Measurements from ENCODE around the gene CFAP73. TPM values are rescaled to one million over a fixed set of nuclear protein-coding genes. Genes with fewer than 3 reads are reported as not detected.
"Not testable (repeated sequence)": the region's sequence is repeated elsewhere in the genome, so short reads cannot be mapped to it uniquely, and the experiment has no call there.

Gene CFAP73
- total RNA-seq, 2 donors from 2014 or later, result 0.57 TPM; not detected in 1

GRCh38 chr12:113114447-113115178 is 34.9 kb upstream of the CFAP73 start:
- H3K27ac ChIP-seq, result no peak overlapping the region
- H3K9me3 ChIP-seq, result no peaks in the 10 kb centered on the region
- no peak overlapping the region for H3K4me3 ChIP-seq
- no peak for TF ChIP-seq POLR2AphosphoS5 (IDR thresholded peaks at IDR 0.05)
- TF ChIP-seq CTCF (IDR thresholded peaks at IDR 0.05), result no peak
- no peak for TF ChIP-seq POLR2A (IDR thresholded peaks at IDR 0.05)
- WGBS, result 90% methylated on average over 19 of the region's 19 CpGs
- no peak for DNase-seq (ENCODE audit: low spot score)
- H3K4me1 ChIP-seq (replicated peaks), result no peaks in the 10 kb centered on the region
- H3K36me3 ChIP-seq, result no peaks in the 10 kb centered on the region
- no peaks in the 10 kb centered on the region for H3K27me3 ChIP-seq (replicated peaks; ENCODE audit: insufficient read depth)
- intact Hi-C loops (cut with DNase I), result no loop called here

- no peaks in the 10 kb centered on the region for H3K27me3 ChIP-seq (replicated peaks; ENCODE audit: insufficient read depth)
- no peak for DNase-seq (ENCODE audit: low spot score)
- no peak overlapping the region for H3K27ac ChIP-seq
- H3K4me1 ChIP-seq (replicated peaks), result no peaks in the 10 kb centered on the region
- H3K36me3 ChIP-seq, result no peaks in the 10 kb centered on the region
- TF ChIP-seq POLR2AphosphoS5 (IDR thresholded peaks at IDR 0.05) (no peak), POLR2A (IDR thresholded peaks at IDR 0.05) (no peak), CTCF (IDR thresholded peaks at IDR 0.05) (no peak)
- no peaks in the 10 kb centered on the region for H3K9me3 ChIP-seq
- WGBS, result 91% methylated on average over 20 of the region's 22 CpGs
- H3K4me3 ChIP-seq, result no peak overlapping the region
- intact Hi-C loops (cut with DNase I), result no loop called here
Measured at GRCh38 chr12:113115455-113116126, 33.9 kb upstream of the CFAP73 start.

GRCh38 chr12:113116875-113117274 is 32.6 kb upstream of the CFAP73 start:
- H3K27ac ChIP-seq, result no peak overlapping the region
- H3K9me3 ChIP-seq, result no peaks in the 10 kb centered on the region
- no peak for DNase-seq (ENCODE audit: low spot score)
- no peaks in the 10 kb centered on the region for H3K4me1 ChIP-seq (replicated peaks)
- H3K27me3 ChIP-seq (replicated peaks; ENCODE audit: insufficient read depth), result no peaks in the 10 kb centered on the region
- 37% methylated on average over 6 of the region's 6 CpGs for WGBS
- no peak for TF ChIP-seq CTCF (IDR thresholded peaks at IDR 0.05)
- TF ChIP-seq POLR2AphosphoS5 (IDR thresholded peaks at IDR 0.05), result no peak
- no peak for TF ChIP-seq POLR2A (IDR thresholded peaks at IDR 0.05)
- H3K36me3 ChIP-seq, result no peaks in the 10 kb centered on the region
- intact Hi-C loops (cut with DNase I), result no loop called here
- H3K4me3 ChIP-seq, result no peak overlapping the region

- H3K9me3 ChIP-seq; DNase-seq (ENCODE audit: low spot score); H3K4me3 ChIP-seq; H3K36me3 ChIP-seq; intact Hi-C loops (cut with DNase I); H3K4me1 ChIP-seq (replicated peaks); H3K27ac ChIP-seq; H3K27me3 ChIP-seq (replicated peaks; ENCODE audit: insufficient read depth): not testable (repeated sequence)
- WGBS, result 69% methylated on average over 8 of the region's 8 CpGs
Measured at GRCh38 chr12:113117684-113118083, 31.8 kb upstream of the CFAP73 start.

- intact Hi-C loops (cut with DNase I), result no loop called here
- H3K4me3 ChIP-seq, result no peak overlapping the region
- H3K4me1 ChIP-seq (replicated peaks), result no peaks in the 10 kb centered on the region
- TF ChIP-seq CTCF (IDR thresholded peaks at IDR 0.05) (no peak), POLR2AphosphoS5 (IDR thresholded peaks at IDR 0.05) (no peak), POLR2A (IDR thresholded peaks at IDR 0.05) (no peak)
- 87% methylated on average over 1 of the region's 1 CpG for WGBS
- no peaks in the 10 kb centered on the region for H3K27me3 ChIP-seq (replicated peaks; ENCODE audit: insufficient read depth)
- no peaks in the 10 kb centered on the region for H3K36me3 ChIP-seq
- H3K27ac ChIP-seq, result no peak overlapping the region
- DNase-seq (ENCODE audit: low spot score), result no peak
- no peaks in the 10 kb centered on the region for H3K9me3 ChIP-seq
Measured at GRCh38 chr12:113118142-113118541, 31.4 kb upstream of the CFAP73 start.
